ENCODE data around the gene HEG1. TPM values are rescaled to one million over a fixed set of nuclear protein-coding genes. Genes with fewer than 3 reads are reported as not detected.
A peak's percentile ranks its signal among the peaks of the same experiment; 100 is the strongest.

The HEG1 gene
- total and polyA plus RNA-seq, 2 of the 13 experiments (the other 11 are each of a cell fraction or from before 2014, with no cell fraction given) = 10.7 to 18.2 TPM

DNA sequence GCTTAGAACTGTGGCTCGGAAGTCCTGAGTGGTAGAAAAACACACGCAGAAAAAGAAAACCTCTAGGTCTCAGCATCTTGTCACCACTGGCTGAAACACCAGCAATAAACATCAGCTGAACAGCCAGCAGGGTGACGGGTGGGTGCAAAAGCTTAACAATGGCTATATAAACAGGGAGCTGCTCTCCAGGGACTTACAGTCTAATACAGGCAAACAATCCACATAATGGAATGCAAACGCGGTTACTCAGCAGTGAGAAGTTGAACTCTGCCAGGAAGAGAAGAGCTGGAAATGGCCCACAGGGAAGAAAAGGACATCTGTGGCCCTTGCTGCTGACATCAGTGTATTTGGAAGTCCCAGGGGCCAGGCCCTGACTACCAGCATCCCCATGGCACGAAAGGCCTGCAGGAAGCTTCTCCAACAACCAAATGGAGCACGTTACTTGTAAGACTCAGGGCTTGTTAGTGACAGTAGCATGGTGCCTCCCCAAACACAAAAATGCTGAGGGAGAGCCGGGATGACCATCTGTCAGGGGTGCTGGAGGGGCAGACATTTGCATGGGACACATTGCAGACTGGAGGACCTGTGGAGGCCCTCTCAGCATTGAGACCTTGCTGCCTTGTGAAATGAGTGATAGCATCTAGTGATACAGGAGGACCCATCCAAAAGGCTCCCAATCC is 3.0 kb downstream of the HEG1 start:
- Histone ChIP-seq H3K27ac (ENCODE audit: extremely low read length, insufficient read depth, low read length) (peak overlapping the region; percentile 6), H2AFZ (ENCODE audit: low read length) (no peak overlapping the region), H3K9ac (ENCODE audit: insufficient read depth, low read depth, low read length) (no peak overlapping the region; the same call in 1 of the 2 replicates), H3K27me3 (ENCODE audit: control insufficient read depth in 1 of 2, insufficient read depth in 2 of 2, low read length in 2 of 2) (peaks cover 0 to 13% of the 10 kb centered on the region in 2 experiments; a peak in 3 of 5 replicates), H3K36me3 (replicated peaks in 1 of 2; ENCODE audit: control insufficient read depth in 1 of 2, insufficient read depth in 2 of 2, low read length in 2 of 2) (peaks cover 8 to 39% of the 10 kb centered on the region in 2 experiments; a peak in 4 of 5 replicates), H4K20me1 (ENCODE audit: insufficient read depth, low read length) (peaks cover 18% of the 10 kb centered on the region), H3K4me2 (ENCODE audit: low read depth, low read length) (peak overlapping the region; percentile 95), H3K9me3 (ENCODE audit: low read length) (no peaks in the 10 kb centered on the region), H3K79me2 (ENCODE audit: insufficient read depth, low read length) (peaks cover 33% of the 10 kb centered on the region), H3K4me1 (ENCODE audit: insufficient read depth, low read length) (peaks cover 45% of the 10 kb centered on the region), H3K4me3 (replicated peaks in 1 of 3; ENCODE audit: insufficient read depth in 1 of 3, low read depth in 2 of 3, low read length in 3 of 3) (no peak overlapping the region; a peak in 1 of 6 replicates)
- in situ Hi-C loops (cut with HindIII; ENCODE audit: extremely low pct_ligation_motif_present, low pct_unique_long_range_greater_than_20kb) = loop anchor here (5.0 kb wide), 1 partner anchor 50 kb away; no protein-coding TSS in a partner anchor
- ChIA-PET POLR2A (interaction anchor here (0.8 to 3.1 kb wide), 3 partner anchors 10 to 51 kb away, joined by 3 to 25 read pairs (median 12); no protein-coding TSS in a partner anchor), CTCF (ENCODE audit: low intra/inter-chr PET ratio, low total read pairs) (no interaction called here)
- DNase-seq (ENCODE audit: low spot score) = peak; percentile 77
- peak; percentile 56 for ATAC-seq
- FAIRE-seq = peak; percentile 70
- intact Hi-C loops (cut with micrococcal nuclease; ENCODE audit: unreplicated experiment) = loop anchor here (10.0 kb wide), 1 partner anchor 102 kb away; no protein-coding TSS in a partner anchor
- no TSS peak for BruUV-seq (replicated peaks)
- 63% methylated on average over 8 of the region's 8 CpGs for WGBS (ENCODE audit: low lambda C conversion rate)
- TF ChIP-seq ZC3H4 (CRISPR knock-in tag; IDR thresholded peaks at IDR 0.05; ENCODE audit: borderline replicate concordance) (no peak), POLR2A (IDR thresholded peaks at IDR 0.05; ENCODE audit: insufficient read depth in 1 of 2, low read depth in 2 of 2, low read length in 2 of 2) (peak in 1 of 2 experiments; percentile 10; a peak in 1 of 4 replicates), KDM1A (CRISPR knock-in tag; IDR thresholded peaks at IDR 0.05) (no peak), ZNF589 (CRISPR knock-in tag; conservative IDR thresholded peaks at IDR 0.05) (no peak), SMARCC2 (IDR thresholded peaks at IDR 0.05) (no peak), HNRNPH1 (optimal IDR thresholded peaks at IDR 0.05; ENCODE audit: low read depth, low read length) (no peak), SIX4 (CRISPR knock-in tag; IDR thresholded peaks at IDR 0.05) (no peak), MAFF (IDR thresholded peaks at IDR 0.05; ENCODE audit: low read depth, low read length) (no peak), ZNF235 (CRISPR knock-in tag; IDR thresholded peaks at IDR 0.05; ENCODE audit: borderline replicate concordance) (no peak), JDP2 (CRISPR knock-in tag; IDR thresholded peaks at IDR 0.05; ENCODE audit: borderline replicate concordance) (no peak), ZNF275 (CRISPR knock-in tag; IDR thresholded peaks at IDR 0.05; ENCODE audit: borderline replicate concordance) (no peak), HOXA5 (CRISPR knock-in tag; IDR thresholded peaks at IDR 0.05) (no peak), ZNF441 (CRISPR knock-in tag; IDR thresholded peaks at IDR 0.05; ENCODE audit: borderline replicate concordance) (no peak), FOXA1 (IDR thresholded peaks at IDR 0.05) (no peak), FOXA1 (CRISPR knock-in tag; IDR thresholded peaks at IDR 0.05) (peak; percentile 32; the same call in 1 of the 2 replicates), NPAS2 (CRISPR knock-in tag; IDR thresholded peaks at IDR 0.05; ENCODE audit: borderline replicate concordance) (no peak), DNMT3B (CRISPR knock-in tag; conservative IDR thresholded peaks at IDR 0.05) (no peak)
- TF ChIP-seq, protein P1, sequence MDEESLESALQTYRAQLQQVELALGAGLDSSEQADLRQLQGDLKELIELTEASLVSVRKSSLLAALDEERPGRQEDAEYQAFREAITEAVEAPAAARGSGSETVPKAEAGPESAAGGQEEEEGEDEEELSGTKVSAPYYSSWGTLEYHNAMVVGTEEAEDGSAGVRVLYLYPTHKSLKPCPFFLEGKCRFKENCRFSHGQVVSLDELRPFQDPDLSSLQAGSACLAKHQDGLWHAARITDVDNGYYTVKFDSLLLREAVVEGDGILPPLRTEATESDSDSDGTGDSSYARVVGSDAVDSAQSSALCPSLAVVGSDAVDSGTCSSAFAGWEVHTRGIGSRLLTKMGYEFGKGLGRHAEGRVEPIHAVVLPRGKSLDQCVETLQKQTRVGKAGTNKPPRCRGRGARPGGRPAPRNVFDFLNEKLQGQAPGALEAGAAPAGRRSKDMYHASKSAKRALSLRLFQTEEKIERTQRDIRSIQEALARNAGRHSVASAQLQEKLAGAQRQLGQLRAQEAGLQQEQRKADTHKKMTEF (CRISPR knock-in tag; IDR thresholded peaks at IDR 0.05) = no peak
- TF ChIP-seq, protein P2, sequence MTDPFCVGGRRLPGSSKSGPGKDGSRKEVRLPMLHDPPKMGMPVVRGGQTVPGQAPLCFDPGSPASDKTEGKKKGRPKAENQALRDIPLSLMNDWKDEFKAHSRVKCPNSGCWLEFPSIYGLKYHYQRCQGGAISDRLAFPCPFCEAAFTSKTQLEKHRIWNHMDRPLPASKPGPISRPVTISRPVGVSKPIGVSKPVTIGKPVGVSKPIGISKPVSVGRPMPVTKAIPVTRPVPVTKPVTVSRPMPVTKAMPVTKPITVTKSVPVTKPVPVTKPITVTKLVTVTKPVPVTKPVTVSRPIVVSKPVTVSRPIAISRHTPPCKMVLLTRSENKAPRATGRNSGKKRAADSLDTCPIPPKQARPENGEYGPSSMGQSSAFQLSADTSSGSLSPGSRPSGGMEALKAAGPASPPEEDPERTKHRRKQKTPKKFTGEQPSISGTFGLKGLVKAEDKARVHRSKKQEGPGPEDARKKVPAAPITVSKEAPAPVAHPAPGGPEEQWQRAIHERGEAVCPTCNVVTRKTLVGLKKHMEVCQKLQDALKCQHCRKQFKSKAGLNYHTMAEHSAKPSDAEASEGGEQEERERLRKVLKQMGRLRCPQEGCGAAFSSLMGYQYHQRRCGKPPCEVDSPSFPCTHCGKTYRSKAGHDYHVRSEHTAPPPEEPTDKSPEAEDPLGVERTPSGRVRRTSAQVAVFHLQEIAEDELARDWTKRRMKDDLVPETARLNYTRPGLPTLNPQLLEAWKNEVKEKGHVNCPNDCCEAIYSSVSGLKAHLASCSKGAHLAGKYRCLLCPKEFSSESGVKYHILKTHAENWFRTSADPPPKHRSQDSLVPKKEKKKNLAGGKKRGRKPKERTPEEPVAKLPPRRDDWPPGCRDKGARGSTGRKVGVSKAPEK (CRISPR knock-in tag; IDR thresholded peaks at IDR 0.05; ENCODE audit: borderline replicate concordance) = no peak
- TF ChIP-seq, protein P3, sequence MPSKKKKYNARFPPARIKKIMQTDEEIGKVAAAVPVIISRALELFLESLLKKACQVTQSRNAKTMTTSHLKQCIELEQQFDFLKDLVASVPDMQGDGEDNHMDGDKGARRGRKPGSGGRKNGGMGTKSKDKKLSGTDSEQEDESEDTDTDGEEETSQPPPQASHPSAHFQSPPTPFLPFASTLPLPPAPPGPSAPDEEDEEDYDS (CRISPR knock-in tag; IDR thresholded peaks at IDR 0.05) = no peak

All from HepG2 (cell line).